HG03060 (cell line): ENCODE measurements around the gene VRK1.

Experiments used
- ATAC-seq: cut with Tn5 transposase; IDR thresholded peaks from one replicate; pipeline ENCODE4 v1.9.1; 2021; ENCODE audit warnings: low read depth, moderate number of reproducible peaks; ENCODE audit not compliant: unreplicated experiment

Gene VRK1

GRCh38 chr14:96790186-96790585 is 7.0 kb upstream of the VRK1 start:
- ATAC-seq, result no peak

- no peak for ATAC-seq
Measured at GRCh38 chr14:96790706-96791105, 6.5 kb upstream of the VRK1 start.

- ATAC-seq, result no peak
Measured at GRCh38 chr14:96792003-96792402, 5.2 kb upstream of the VRK1 start.

GRCh38 chr14:96792591-96792990 is 4.6 kb upstream of the VRK1 start:
- ATAC-seq, result no peak

GRCh38 chr14:96793547-96793946 is 3.6 kb upstream of the VRK1 start:
- ATAC-seq, result no peak

GRCh38 chr14:96795109-96795828 is 1.9 kb upstream of the VRK1 start:
- ATAC-seq, result no peak

- peak; percentile 10 for ATAC-seq
Measured at GRCh38 chr14:96797582-96798349, 584 bp downstream of the VRK1 start.

- ATAC-seq, result no peak
Measured at GRCh38 chr14:96798956-96799355, 1.8 kb downstream of the VRK1 start.

- ATAC-seq, result no peak
Measured at GRCh38 chr14:96799489-96800054, 2.4 kb downstream of the VRK1 start.

GRCh38 chr14:96801931-96802330 is 4.7 kb downstream of the VRK1 start:
- no peak for ATAC-seq

GRCh38 chr14:96802963-96803362 is 5.8 kb downstream of the VRK1 start:
- ATAC-seq, result no peak

GRCh38 chr14:96803958-96804357 is 6.8 kb downstream of the VRK1 start:
- ATAC-seq, result no peak

- ATAC-seq, result no peak
Measured at GRCh38 chr14:96804895-96805294, 7.7 kb downstream of the VRK1 start.

- ATAC-seq, result no peak
Measured at GRCh38 chr14:96805956-96806355, 8.8 kb downstream of the VRK1 start.

GRCh38 chr14:96806836-96807235 is 9.7 kb downstream of the VRK1 start:
- no peak for ATAC-seq

- ATAC-seq, result no peak
Measured at GRCh38 chr14:96808619-96809406, 11.6 kb downstream of the VRK1 start.

GRCh38 chr14:96811265-96811664 is 14.1 kb downstream of the VRK1 start:
- no peak for ATAC-seq

- ATAC-seq, result no peak
Measured at GRCh38 chr14:96811985-96812667, 14.9 kb downstream of the VRK1 start.

- ATAC-seq, result no peak
Measured at GRCh38 chr14:96816281-96816680, 19.1 kb downstream of the VRK1 start.
